Measurements from ENCODE around the gene CFAP221.

DNA sequence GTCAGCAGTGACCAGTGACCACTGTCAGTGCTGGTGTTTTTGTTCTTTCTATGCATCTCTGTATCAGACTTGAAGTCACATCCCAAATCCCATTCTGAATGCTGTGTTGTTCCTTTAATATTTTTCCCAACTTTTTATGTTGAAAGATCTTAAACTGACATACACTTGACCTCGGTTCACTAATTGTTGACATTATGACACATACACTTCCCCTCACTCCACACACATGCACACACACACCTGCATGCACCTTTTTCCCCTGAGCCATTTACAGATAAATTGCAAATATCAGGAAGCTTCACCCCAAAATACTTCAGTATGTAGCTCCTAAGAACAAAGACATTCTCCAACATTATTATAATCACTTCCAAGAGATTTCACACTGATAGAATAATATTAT, 62.4 kb downstream of the CFAP221 start:
- no peak for TF ChIP-seq YY1 (IDR thresholded peaks at IDR 0.05; ENCODE audit: insufficient read depth, insufficient read length)
- TF ChIP-seq ZNF274 (IDR thresholded peaks at IDR 0.05; ENCODE audit: low read depth, low read length): no peak

All from NT2/D1 (cell line).